ENCODE results near the gene SGTA. TPM values are rescaled to one million over a fixed set of nuclear protein-coding genes. Genes with fewer than 3 reads are reported as not detected.

Gene SGTA
- total and polyA plus RNA-seq, 2 of the 4 experiments (the other 2 are of a cell fraction), result 17.4 to 72.9 TPM

DNA sequence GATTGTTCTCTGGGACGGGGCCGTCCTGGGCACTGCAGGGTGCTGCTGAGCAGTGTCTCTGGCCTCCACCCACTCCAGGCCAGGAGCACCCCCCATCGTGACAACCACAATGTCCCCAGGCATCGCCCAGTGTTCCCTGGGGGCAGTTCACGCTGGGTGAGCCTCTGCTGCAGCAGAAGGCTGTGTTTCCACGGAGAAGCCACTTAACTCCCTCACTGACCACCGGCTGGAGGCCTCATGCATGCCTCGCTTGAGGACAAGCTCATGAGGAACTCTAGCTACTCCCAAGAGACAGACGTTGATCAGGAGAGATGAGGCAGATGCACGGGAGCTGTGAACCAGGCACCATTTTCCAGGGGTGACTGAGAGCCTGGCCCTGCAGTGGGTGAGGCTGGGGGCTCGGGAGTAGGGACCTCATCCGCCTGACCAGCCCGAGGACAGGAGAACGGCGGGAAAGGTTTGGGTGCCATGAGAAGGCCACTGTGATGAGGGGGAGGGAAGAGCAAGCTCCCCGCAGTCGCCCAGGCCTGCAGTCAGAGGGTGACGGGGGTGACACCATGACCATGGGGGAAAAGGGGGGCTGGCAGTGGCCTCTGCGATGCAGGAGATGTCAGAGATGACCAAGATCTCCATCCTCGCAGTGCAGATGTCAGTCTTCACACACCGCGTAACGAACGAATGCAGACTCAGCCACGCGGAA lies 48.3 kb downstream of the SGTA start:
- no peak overlapping the region for H3K14ac ChIP-seq (replicated peaks; ENCODE audit: low read depth, low read length)
- CTCF ChIA-PET, result no interaction called here
- H4K8ac ChIP-seq (ENCODE audit: low read depth in 2 of 2, low read length in 2 of 2), result no peak overlapping the region
- no peak overlapping the region for H2BK20ac ChIP-seq (ENCODE audit: low read depth, low read length)
- no peak overlapping the region for H2AK9ac ChIP-seq (replicated peaks; ENCODE audit: low read depth, low read length, poor library complexity)
- H3K4me1 ChIP-seq (ENCODE audit: control insufficient read depth, insufficient read depth, low read length), result no peaks in the 10 kb centered on the region; the same call in 1 of the 2 replicates
- no peak overlapping the region for H2BK120ac ChIP-seq (ENCODE audit: low read depth, low read length)
- ATAC-seq (ENCODE audit: low read depth) (no peak), DNase-seq (no peak)
- peak overlapping the region; percentile 63 for H2AFZ ChIP-seq (replicated peaks; ENCODE audit: low read length, poor library complexity)
- intact Hi-C loops (cut with micrococcal nuclease) (no loop called here), dilution Hi-C loops (cut with HindIII; ENCODE audit: low sequenced_read_pairs, unreplicated experiment) (no loop called here), in situ Hi-C loops (cut with MboI; ENCODE audit: low sequenced_read_pairs) (no loop called here)
- no peaks in the 10 kb centered on the region for H3K27me3 ChIP-seq (ENCODE audit: control insufficient read depth, insufficient read depth, low read length)
- H2BK5ac ChIP-seq (ENCODE audit: low read depth, low read length, poor library complexity, severe bottlenecking), result no peak overlapping the region
- no peak overlapping the region for H3K27ac ChIP-seq (ENCODE audit: insufficient read depth, low read length)
- WGBS, 2 experiments (ENCODE audit: extremely low coverage in 2 of 2, insufficient read length in 1 of 2), result 92% methylated on average over 20 of the region's 26 CpGs; no CpG with 5 or more reads in 1 of the 2 experiments
- no peak overlapping the region for H3K56ac ChIP-seq (ENCODE audit: extremely low read depth, insufficient read depth, low read length)
- H4K20me1 ChIP-seq (ENCODE audit: insufficient read depth, low read length), result no peaks in the 10 kb centered on the region; the same call in none of the 2 replicates
- no peak overlapping the region for H3K18ac ChIP-seq (ENCODE audit: low read depth, low read length)
- no peak overlapping the region for H2AK5ac ChIP-seq (ENCODE audit: low read depth, low read length)
- POLR2A ChIA-PET (ENCODE audit: unreplicated experiment), result no interaction called here
- BruUV-seq (replicated peaks), result no TSS peak
- H3K23ac ChIP-seq (ENCODE audit: low read depth, low read length), result no peak overlapping the region
- H3K36me3 ChIP-seq (ENCODE audit: control insufficient read depth, insufficient read depth, low read length), result peaks cover 29% of the 10 kb centered on the region
- no peak overlapping the region for H3K4me3 ChIP-seq (ENCODE audit: insufficient read depth, low read depth, low read length)
- no peak overlapping the region for H2BK15ac ChIP-seq (ENCODE audit: low read depth, low read length)
- H4K5ac ChIP-seq (ENCODE audit: low read depth, low read length), result no peak overlapping the region
- no peak overlapping the region for H3K9ac ChIP-seq (ENCODE audit: low read depth, low read length)
- no peaks in the 10 kb centered on the region; the same call in 1 of the 2 replicates for H3K9me3 ChIP-seq (ENCODE audit: control insufficient read depth, insufficient read depth, low read length)
- H3K9me1 ChIP-seq (ENCODE audit: insufficient read depth, low read length), result 0 out of 2 replicates have a peak, but pooled peaks cover 2% of the 10 kb centered on the region
- H4K91ac ChIP-seq (ENCODE audit: insufficient read depth, low read depth, low read length), result no peak overlapping the region
- TF ChIP-seq CHD1 (IDR thresholded peaks at IDR 0.05; ENCODE audit: low read depth, low read length) (no peak), RCOR1 (IDR thresholded peaks at IDR 0.05; ENCODE audit: insufficient replicate concordance, low read length) (no peak), ELK1 (IDR thresholded peaks at IDR 0.05; ENCODE audit: borderline replicate concordance, low read depth, low read length) (no peak), MXI1 (IDR thresholded peaks at IDR 0.05; ENCODE audit: borderline replicate concordance, low read depth, low read length) (no peak), CTCF (conservative IDR thresholded peaks at IDR 0.05; ENCODE audit: low read depth, low read length) (no peak), FOS (IDR thresholded peaks at IDR 0.05; ENCODE audit: low read depth, low read length) (no peak), POLR2A (IDR thresholded peaks at IDR 0.05; ENCODE audit: low read depth, low read length) (no peak), RFX5 (IDR thresholded peaks at IDR 0.05; ENCODE audit: low read depth, low read length) (no peak), MAFK (IDR thresholded peaks at IDR 0.05; ENCODE audit: low read depth, low read length) (no peak), NFE2L2 (IDR thresholded peaks at IDR 0.05; ENCODE audit: low read depth, low read length) (no peak), MAZ (IDR thresholded peaks at IDR 0.05; ENCODE audit: borderline replicate concordance, low read depth, low read length) (no peak)
- no peak overlapping the region for H3K4ac ChIP-seq (ENCODE audit: low read depth, low read length)
- H3K4me2 ChIP-seq (ENCODE audit: low read depth, low read length), result no peak overlapping the region
- peaks cover 11 to 26% of the 10 kb centered on the region in 2 experiments; a peak in 3 of 4 replicates for H3K79me1 ChIP-seq (ENCODE audit: low read depth in 1 of 2, low read length in 2 of 2)

Measured in IMR-90 (cell line).